Osteocyte (in vitro differentiated cells): ENCODE results near the gene DNA2. TPM values are rescaled to one million over a fixed set of nuclear protein-coding genes. Genes with fewer than 3 reads are reported as not detected.

Experiments used
- DNase-seq: peaks from one replicate; pipeline ENCODE4 v3.0.0; 2021; ENCODE audit warnings: mixed read lengths; ENCODE audit not compliant: unreplicated experiment; ENCODE audit errors: extremely low spot score
- H3K27ac Mint-ChIP-seq: one replicate; pipeline ENCODE4 v1.8.0; 2021; ENCODE audit warnings: mild to moderate bottlenecking, mixed read lengths; ENCODE audit not compliant: unreplicated experiment
- H3K27me3 Mint-ChIP-seq: one replicate; pipeline ENCODE4 v1.8.0; 2021; ENCODE audit warnings: mixed read lengths; ENCODE audit not compliant: unreplicated experiment
- H3K36me3 Mint-ChIP-seq: one replicate; pipeline ENCODE4 v1.8.0; 2021; ENCODE audit warnings: mixed read lengths; ENCODE audit not compliant: unreplicated experiment
- H3K4me1 Mint-ChIP-seq: one replicate; pipeline ENCODE4 v1.8.0; 2021; ENCODE audit warnings: mixed read lengths; ENCODE audit not compliant: unreplicated experiment
- H3K4me3 Mint-ChIP-seq: one replicate; pipeline ENCODE4 v1.8.0; 2021; ENCODE audit warnings: mild to moderate bottlenecking, moderate library complexity, mixed read lengths; ENCODE audit not compliant: unreplicated experiment
- H3K9me3 Mint-ChIP-seq: one replicate; pipeline ENCODE4 v1.8.0; 2021; ENCODE audit warnings: mixed read lengths; ENCODE audit not compliant: unreplicated experiment
- total RNA-seq: library from RNA; stranded (reverse); gene quantifications from 2 replicates; pipeline ENCODE4 v1.2.1, GENCODE V29; 2021
- TF ChIP-seq, protein P1 (sequence below): fragments of 200-600 bp; sonication (generic); IDR thresholded peaks from 2 replicates; pipeline ENCODE4 v1.5.0; 2021; ENCODE audit warnings: antibody characterized with exemption, mild to moderate bottlenecking, moderate library complexity

Gene DNA2
- total RNA-seq, 1 donor from 2014 or later, result 6.0 TPM

DNA sequence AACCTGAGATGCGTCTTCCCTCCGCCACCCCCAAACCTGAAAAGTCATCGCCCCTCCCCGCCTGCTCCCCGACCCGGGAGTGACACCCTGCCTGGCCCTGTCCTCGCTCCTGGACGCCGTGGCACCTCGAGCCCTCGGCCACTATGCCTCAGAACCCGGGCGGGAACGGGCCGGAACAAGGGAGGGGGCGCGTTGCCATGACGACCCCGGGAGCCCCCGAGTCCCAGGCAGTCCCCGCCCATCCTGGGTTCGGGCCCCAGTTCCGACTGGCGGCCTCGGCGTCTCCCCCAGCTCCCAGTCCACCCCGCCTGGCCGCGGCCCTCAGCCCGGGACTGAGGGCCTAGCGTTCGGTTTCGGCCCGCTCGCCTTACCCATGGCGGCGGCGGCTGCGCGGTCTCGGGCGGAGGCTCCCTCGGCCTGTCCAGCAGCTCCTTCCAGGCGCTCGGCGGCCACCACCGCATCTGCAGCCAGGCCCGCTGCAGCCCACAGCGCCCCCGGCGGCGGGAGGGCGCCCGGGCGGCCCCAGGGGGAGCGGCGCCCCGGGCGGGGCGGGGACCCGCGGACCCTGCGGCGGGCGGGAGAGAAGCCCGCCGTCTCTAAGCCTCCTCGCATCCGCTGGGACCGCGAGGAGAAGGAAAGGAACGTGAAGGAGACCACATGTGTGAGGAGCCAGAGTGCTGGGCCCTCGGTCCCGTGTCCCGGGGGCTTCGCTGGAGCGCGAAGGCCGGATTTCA is 64.8 kb downstream of the DNA2 start, which contains the start of gene RUFY2:
RUFY2 (minus strand) TSS at position 463 of the 734 bp plus-strand sequence; CDS start at position 375, 88 bp downstream.
- DNase-seq, result peak; percentile 97
- Mint-ChIP-seq H3K36me3 (no peaks in the 10 kb centered on the region), H3K27me3 (no peaks in the 10 kb centered on the region)

DNA sequence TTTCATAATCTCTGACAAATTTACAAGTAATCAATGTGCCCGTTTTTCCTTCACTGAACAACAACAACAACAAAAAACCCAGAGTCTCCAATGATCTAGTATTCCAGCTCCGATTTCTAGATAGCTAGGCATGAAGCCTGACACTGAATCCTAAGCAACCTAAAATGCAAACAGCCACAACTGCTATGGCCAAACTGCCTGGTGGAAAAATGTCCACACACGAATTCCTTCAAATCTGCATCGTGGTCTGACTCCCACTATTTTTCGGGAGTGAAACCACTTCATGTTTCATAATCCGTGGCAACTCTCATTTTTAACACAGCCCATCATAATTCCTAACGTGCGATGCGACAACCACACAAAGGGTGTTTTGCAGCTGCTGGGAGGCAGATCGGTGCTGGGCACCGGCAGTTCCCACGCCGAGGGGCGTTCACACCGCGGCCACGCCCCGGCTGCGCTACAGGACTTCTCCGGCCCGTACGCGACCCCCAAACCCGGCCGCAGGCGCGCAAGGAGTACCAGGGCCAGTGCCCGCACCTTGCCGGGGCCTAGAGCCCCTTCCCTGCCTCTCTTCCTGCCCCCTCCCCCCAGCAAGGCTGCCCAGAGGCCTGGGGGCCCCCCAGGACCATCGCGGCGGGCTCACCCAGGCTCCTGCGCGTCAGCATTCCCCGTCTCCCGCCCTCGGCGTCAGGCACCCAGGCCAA is 65.5 kb downstream of the DNA2 start:
- TF ChIP-seq, protein P1, sequence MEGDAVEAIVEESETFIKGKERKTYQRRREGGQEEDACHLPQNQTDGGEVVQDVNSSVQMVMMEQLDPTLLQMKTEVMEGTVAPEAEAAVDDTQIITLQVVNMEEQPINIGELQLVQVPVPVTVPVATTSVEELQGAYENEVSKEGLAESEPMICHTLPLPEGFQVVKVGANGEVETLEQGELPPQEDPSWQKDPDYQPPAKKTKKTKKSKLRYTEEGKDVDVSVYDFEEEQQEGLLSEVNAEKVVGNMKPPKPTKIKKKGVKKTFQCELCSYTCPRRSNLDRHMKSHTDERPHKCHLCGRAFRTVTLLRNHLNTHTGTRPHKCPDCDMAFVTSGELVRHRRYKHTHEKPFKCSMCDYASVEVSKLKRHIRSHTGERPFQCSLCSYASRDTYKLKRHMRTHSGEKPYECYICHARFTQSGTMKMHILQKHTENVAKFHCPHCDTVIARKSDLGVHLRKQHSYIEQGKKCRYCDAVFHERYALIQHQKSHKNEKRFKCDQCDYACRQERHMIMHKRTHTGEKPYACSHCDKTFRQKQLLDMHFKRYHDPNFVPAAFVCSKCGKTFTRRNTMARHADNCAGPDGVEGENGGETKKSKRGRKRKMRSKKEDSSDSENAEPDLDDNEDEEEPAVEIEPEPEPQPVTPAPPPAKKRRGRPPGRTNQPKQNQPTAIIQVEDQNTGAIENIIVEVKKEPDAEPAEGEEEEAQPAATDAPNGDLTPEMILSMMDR, result no peak
- DNase-seq, result peak; percentile 88
- H3K4me1 Mint-ChIP-seq, result peaks cover 27% of the 10 kb centered on the region
- peak overlapping the region; percentile 95 for H3K27ac Mint-ChIP-seq
- H3K9me3 Mint-ChIP-seq, result no peaks in the 10 kb centered on the region
- peaks cover under 1% of the 10 kb centered on the region for H3K36me3 Mint-ChIP-seq
- no peaks in the 10 kb centered on the region for H3K27me3 Mint-ChIP-seq
- peak overlapping the region; percentile 87 for H3K4me3 Mint-ChIP-seq

More for the DNA sequence above, 64.8 kb downstream of the DNA2 start, which contains the start of gene RUFY2:
- Mint-ChIP-seq H3K27ac (peak within 1 kb of the TSS; percentile 96), H3K9me3 (no peaks in the 10 kb centered on the region), H3K4me3 (peak within 1 kb of the TSS; percentile 87), H3K4me1 (peaks cover 27% of the 10 kb centered on the region)
- TF ChIP-seq, protein P1, result peak; percentile 73

DNA sequence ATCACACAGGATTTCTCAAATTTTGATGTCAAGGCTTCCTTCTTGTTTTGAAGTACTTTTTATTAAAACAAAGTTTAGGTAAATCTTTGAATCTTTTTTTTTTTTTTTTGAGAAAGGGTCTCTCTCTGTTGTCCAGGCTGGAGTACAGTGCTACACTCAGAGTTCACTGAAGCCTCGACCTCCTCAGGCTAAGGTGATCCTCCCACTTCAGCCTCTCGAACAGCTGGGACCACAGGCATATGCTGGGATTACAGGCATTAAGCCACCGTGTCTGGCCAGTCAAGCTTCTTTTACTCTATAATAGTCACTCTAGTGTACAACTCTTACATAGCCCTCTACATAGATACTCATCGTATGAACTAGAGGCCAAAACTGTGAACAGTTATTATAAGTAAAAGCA is 68.1 kb downstream of the DNA2 start:
- no peak for DNase-seq
- H3K9me3 Mint-ChIP-seq, result no peaks in the 10 kb centered on the region
- no peaks in the 10 kb centered on the region for H3K27me3 Mint-ChIP-seq
- H3K27ac Mint-ChIP-seq, result no peak overlapping the region
- H3K4me3 Mint-ChIP-seq, result no peak overlapping the region
- peaks cover 29% of the 10 kb centered on the region for H3K4me1 Mint-ChIP-seq
- TF ChIP-seq, protein P1, result no peak
- H3K36me3 Mint-ChIP-seq, result peaks cover 10% of the 10 kb centered on the region

DNA sequence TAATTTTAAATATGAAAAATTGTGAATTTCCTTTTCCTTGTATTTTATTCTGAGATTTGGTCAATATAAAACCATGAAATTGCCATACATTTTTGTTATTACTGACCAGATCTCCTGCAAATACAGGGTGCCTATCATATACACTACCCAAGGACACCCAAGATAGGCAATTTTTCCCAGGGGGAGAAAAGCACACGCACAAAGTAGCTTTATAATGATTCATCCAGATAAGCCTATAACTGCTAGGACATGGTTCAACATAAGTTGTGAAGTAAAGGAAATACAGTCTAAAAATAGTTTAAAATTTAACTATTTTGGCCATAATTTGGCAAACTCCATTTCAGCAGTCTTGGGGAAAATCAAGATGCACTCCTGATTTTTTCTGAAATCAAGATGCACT is 69.5 kb downstream of the DNA2 start:
- no peak for DNase-seq
- H3K4me3 Mint-ChIP-seq, result no peak overlapping the region
- H3K36me3 Mint-ChIP-seq, result peaks cover 14% of the 10 kb centered on the region
- no peaks in the 10 kb centered on the region for H3K9me3 Mint-ChIP-seq
- H3K27ac Mint-ChIP-seq, result no peak overlapping the region
- no peaks in the 10 kb centered on the region for H3K27me3 Mint-ChIP-seq
- TF ChIP-seq, protein P1, result no peak
- H3K4me1 Mint-ChIP-seq, result peaks cover 27% of the 10 kb centered on the region

DNA sequence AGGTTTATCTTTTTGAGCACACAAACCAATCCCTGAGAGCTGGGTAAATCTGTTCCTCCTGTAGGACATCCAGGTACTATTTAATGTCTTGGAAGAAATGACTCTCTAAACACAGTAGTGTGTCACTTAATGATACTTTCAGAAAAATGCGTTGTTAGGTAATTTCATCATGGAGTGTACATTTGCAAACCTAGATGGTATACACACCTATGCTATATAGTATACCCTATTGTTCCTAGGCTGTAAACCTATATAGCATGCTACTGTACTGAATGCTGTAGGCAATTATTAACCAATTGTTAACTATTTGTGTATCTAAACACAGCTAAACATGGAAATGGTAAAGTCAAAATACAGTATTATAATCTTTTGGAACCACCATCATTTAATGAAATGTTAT is 74.8 kb downstream of the DNA2 start:
- no peaks in the 10 kb centered on the region for H3K27me3 Mint-ChIP-seq
- no peak overlapping the region for H3K27ac Mint-ChIP-seq
- H3K36me3 Mint-ChIP-seq, result peaks cover 37% of the 10 kb centered on the region
- DNase-seq, result no peak
- H3K4me1 Mint-ChIP-seq, result peaks cover 2% of the 10 kb centered on the region
- no peak overlapping the region for H3K4me3 Mint-ChIP-seq
- TF ChIP-seq, protein P1, result no peak
- H3K9me3 Mint-ChIP-seq, result no peaks in the 10 kb centered on the region
